HL-60/S4 (cell line): ENCODE measurements around the gene MYO1A.
"Not testable (repeated sequence)": the region's sequence is repeated elsewhere in the genome, so short reads cannot be mapped to it uniquely, and the experiment has no call there.

ENCODE experiments used
- in situ Hi-C: fragments of 300-500 bp; cut with MboI; formaldehyde crosslinking; loops from 2 replicates; pipeline ENCODE4 v1.14.3; 2022; ENCODE audit warnings: low sequenced_read_pairs

The MYO1A gene

GRCh38 chr12:56998981-56999380, 50.9 kb downstream of the MYO1A start:
- in situ Hi-C loops, result loop anchor here (10.0 kb wide), 1 partner anchor 164 kb away; no protein-coding TSS in a partner anchor

GRCh38 chr12:56998316-56998715, 51.6 kb downstream of the MYO1A start:
- in situ Hi-C loops, result loop anchor here (10.0 kb wide), 1 partner anchor 164 kb away; no protein-coding TSS in a partner anchor

- in situ Hi-C loops, result loop anchor here (10.0 kb wide), 1 partner anchor 162 kb away; no protein-coding TSS in a partner anchor
Measured at GRCh38 chr12:56996793-56997545, 53.0 kb downstream of the MYO1A start.

- in situ Hi-C loops, result loop anchor here (10.0 kb wide), 1 partner anchor 161 kb away; no protein-coding TSS in a partner anchor
Measured at GRCh38 chr12:56995930-56996496, 53.9 kb downstream of the MYO1A start.

GRCh38 chr12:56995201-56995929, 54.6 kb downstream of the MYO1A start:
- in situ Hi-C loops, result loop anchor here (10.0 kb wide), 1 partner anchor 161 kb away; no protein-coding TSS in a partner anchor

- in situ Hi-C loops, result loop anchor here (10.0 kb wide), 1 partner anchor 159 kb away; no protein-coding TSS in a partner anchor
Measured at GRCh38 chr12:56994231-56994746, 55.6 kb downstream of the MYO1A start.

- in situ Hi-C loops, result loop anchor here (10.0 kb wide), 1 partner anchor 159 kb away; no protein-coding TSS in a partner anchor
Measured at GRCh38 chr12:56993346-56993745, 56.6 kb downstream of the MYO1A start.

GRCh38 chr12:56991319-56992246, 58.3 kb downstream of the MYO1A start:
- in situ Hi-C loops, result loop anchor here (10.0 kb wide), 1 partner anchor 157 kb away; no protein-coding TSS in a partner anchor

- in situ Hi-C loops, result loop anchor here (10.0 kb wide), 1 partner anchor 156 kb away; no protein-coding TSS in a partner anchor
Measured at GRCh38 chr12:56990648-56991318, 59.1 kb downstream of the MYO1A start.

- in situ Hi-C loops, result loop anchor here (10.0 kb wide), 1 partner anchor 155 kb away; no protein-coding TSS in a partner anchor
Measured at GRCh38 chr12:56989861-56990610, 59.9 kb downstream of the MYO1A start.

GRCh38 chr12:56988207-56988739, 61.7 kb downstream of the MYO1A start:
- in situ Hi-C loops, result no loop called here

- in situ Hi-C loops, result no loop called here
Measured at GRCh38 chr12:56987551-56988053, 62.3 kb downstream of the MYO1A start.

- in situ Hi-C loops, result no loop called here
Measured at GRCh38 chr12:56987011-56987410, 62.9 kb downstream of the MYO1A start.

- in situ Hi-C loops, result not testable (repeated sequence)
Measured at GRCh38 chr12:56985714-56986113, 64.2 kb downstream of the MYO1A start.

- in situ Hi-C loops, result no loop called here
Measured at GRCh38 chr12:56983386-56983785, 66.5 kb downstream of the MYO1A start.

GRCh38 chr12:56982578-56983236, 67.2 kb downstream of the MYO1A start:
- in situ Hi-C loops, result not testable (repeated sequence)

- in situ Hi-C loops, result no loop called here
Measured at GRCh38 chr12:56980941-56981530, 68.9 kb downstream of the MYO1A start.
